Measurements from ENCODE around the gene NNT. TPM values are rescaled to one million over a fixed set of nuclear protein-coding genes. Genes with fewer than 3 reads are reported as not detected.
"Not testable (repeated sequence)": the region's sequence is repeated elsewhere in the genome, so short reads cannot be mapped to it uniquely, and the experiment has no call there.

The NNT gene
- total and polyA plus RNA-seq, 10 donors: 9.7 to 70.9 (median 52.9) TPM

DNA sequence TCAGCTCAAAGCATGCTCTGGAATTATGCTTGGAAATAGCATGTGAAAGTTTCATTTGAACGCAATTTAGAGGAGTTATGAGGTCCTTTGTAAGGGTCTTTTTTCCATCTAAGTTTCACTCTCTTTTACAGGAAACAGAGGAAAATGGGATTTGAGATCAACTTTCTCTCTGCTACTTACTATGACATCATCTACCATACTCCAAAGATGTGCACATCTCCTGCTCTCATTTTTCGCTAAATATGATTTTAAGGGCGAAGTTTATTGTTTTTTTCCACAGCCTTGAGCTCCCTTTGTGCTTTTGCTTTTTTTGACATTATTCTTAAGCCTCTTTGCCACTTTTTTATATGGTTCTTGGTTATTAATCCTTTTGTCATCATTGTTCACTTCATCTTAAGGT, 125.6 kb downstream of the NNT start:
- intact Hi-C loops (cut with DNase I; ENCODE audit: low total_unique reads): no loop called here
- DNase-seq: no peak

DNA sequence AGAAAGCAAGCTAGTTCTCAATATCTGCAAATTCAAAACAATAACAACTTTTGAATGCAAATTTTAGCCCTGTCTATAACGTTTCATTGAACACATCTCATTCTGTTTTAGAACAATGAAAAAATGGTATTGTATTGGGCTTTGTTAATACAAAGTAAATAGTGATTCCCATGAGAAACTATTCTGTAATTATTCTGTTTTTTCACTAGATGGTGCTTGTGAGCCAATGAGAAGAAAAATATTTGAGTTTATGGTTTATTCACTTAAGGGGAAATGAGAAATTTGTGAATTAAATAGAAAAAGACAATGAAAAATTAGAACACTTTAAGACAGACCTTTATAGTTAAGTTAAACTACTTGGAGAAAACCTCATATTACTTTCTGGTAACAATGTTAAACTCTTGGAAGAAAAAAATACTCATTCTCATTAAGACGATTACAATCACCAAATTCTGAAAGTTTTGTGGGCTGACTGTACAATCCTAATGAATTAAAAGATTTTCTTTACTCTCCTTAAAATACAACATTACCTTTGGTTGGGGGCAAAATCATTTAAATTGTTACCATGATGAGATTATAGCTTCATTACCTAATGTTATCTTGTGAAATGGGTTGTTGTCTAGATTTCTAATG, 127.0 kb downstream of the NNT start:
- TF ChIP-seq POLR2AphosphoS5 (IDR thresholded peaks at IDR 0.05) (no peak), POLR2A (IDR thresholded peaks at IDR 0.05) (no peak)
- TF ChIP-seq, protein P1, sequence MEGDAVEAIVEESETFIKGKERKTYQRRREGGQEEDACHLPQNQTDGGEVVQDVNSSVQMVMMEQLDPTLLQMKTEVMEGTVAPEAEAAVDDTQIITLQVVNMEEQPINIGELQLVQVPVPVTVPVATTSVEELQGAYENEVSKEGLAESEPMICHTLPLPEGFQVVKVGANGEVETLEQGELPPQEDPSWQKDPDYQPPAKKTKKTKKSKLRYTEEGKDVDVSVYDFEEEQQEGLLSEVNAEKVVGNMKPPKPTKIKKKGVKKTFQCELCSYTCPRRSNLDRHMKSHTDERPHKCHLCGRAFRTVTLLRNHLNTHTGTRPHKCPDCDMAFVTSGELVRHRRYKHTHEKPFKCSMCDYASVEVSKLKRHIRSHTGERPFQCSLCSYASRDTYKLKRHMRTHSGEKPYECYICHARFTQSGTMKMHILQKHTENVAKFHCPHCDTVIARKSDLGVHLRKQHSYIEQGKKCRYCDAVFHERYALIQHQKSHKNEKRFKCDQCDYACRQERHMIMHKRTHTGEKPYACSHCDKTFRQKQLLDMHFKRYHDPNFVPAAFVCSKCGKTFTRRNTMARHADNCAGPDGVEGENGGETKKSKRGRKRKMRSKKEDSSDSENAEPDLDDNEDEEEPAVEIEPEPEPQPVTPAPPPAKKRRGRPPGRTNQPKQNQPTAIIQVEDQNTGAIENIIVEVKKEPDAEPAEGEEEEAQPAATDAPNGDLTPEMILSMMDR (IDR thresholded peaks at IDR 0.05 in 8 of 11, conservative IDR thresholded peaks at IDR 0.05 in 3 of 11): peak in 6 of 11 experiments; percentile 26 to 53 (median 35)
- Histone ChIP-seq H3K4me3 (no peak overlapping the region), H3K27me3 (replicated peaks in 1 of 7) (no peaks in the 10 kb centered on the region), H3K4me1 (no peaks in the 10 kb centered on the region), H3K9me3 (no peaks in the 10 kb centered on the region), H3K27ac (no peak overlapping the region), H3K36me3 (no peaks in the 10 kb centered on the region)
- no peak for DNase-seq
- WGBS, 5 donors: 44 to 48% (median 45%) methylated on average over 2 of the region's 2 CpGs
- intact Hi-C loops (cut with DNase I; ENCODE audit: low total_unique reads): loop anchor here (5.0 kb wide), 2 partner anchors 602 to 1042 kb away; no protein-coding TSS in a partner anchor

More for the DNA sequence above, 125.6 kb downstream of the NNT start:
- Histone ChIP-seq H3K27me3 (replicated peaks in 1 of 7) (no peaks in the 10 kb centered on the region), H3K27ac (no peak overlapping the region), H3K4me3 (no peak overlapping the region), H3K36me3 (no peaks in the 10 kb centered on the region), H3K9me3 (peaks cover 0 to 4% (median 0%) of the 10 kb centered on the region in 8 donors), H3K4me1 (no peaks in the 10 kb centered on the region)
- WGBS, 5 donors: 70 to 82% (median 76%) methylated on average over 3 of the region's 3 CpGs
- TF ChIP-seq, protein P1 (IDR thresholded peaks at IDR 0.05 in 8 of 11, conservative IDR thresholded peaks at IDR 0.05 in 3 of 11): no peak
- no peak for TF ChIP-seq POLR2AphosphoS5 (IDR thresholded peaks at IDR 0.05)
- TF ChIP-seq POLR2A (IDR thresholded peaks at IDR 0.05): no peak

DNA sequence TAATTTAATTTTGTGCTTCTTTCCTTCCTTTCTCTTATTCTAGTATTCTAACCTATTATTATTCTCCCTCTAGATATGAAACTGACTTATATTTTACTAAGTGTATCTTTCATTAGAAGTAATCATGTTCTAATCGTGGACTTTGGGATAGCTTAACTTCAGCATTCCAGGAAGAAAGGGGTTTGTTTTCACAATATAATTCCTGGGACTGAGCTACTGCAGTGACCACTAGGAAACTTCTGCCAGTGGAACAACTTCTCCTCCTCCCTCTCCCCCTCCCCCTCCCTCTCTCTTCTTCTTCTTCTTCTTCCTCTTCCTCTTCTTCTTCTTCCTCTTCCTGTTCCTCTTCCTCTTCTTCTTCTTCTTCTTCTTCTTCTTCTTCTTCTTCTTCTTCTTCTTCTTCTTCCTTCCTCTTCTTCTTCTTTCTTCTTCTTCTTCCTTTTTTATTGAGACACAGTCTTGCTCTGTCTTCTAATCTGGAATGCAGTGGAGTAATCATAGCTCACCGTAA, 127.9 kb downstream of the NNT start:
- no peak for DNase-seq
- Histone ChIP-seq H3K36me3 (no peaks in the 10 kb centered on the region), H3K4me1 (no peaks in the 10 kb centered on the region), H3K4me3 (no peak overlapping the region), H3K27ac (no peak overlapping the region), H3K27me3 (replicated peaks in 1 of 7) (no peaks in the 10 kb centered on the region), H3K9me3 (no peaks in the 10 kb centered on the region)
- 72 to 92% (median 73%) methylated on average over 2 of the region's 2 CpGs for WGBS, 5 donors
- no peak for TF ChIP-seq POLR2AphosphoS5 (IDR thresholded peaks at IDR 0.05)
- TF ChIP-seq, protein P1 (IDR thresholded peaks at IDR 0.05 in 8 of 11, conservative IDR thresholded peaks at IDR 0.05 in 3 of 11): no peak
- no peak for TF ChIP-seq POLR2A (IDR thresholded peaks at IDR 0.05)
- intact Hi-C loops (cut with DNase I; ENCODE audit: low total_unique reads): loop anchor here (5.0 kb wide), 2 partner anchors 601 to 1041 kb away; no protein-coding TSS in a partner anchor

DNA sequence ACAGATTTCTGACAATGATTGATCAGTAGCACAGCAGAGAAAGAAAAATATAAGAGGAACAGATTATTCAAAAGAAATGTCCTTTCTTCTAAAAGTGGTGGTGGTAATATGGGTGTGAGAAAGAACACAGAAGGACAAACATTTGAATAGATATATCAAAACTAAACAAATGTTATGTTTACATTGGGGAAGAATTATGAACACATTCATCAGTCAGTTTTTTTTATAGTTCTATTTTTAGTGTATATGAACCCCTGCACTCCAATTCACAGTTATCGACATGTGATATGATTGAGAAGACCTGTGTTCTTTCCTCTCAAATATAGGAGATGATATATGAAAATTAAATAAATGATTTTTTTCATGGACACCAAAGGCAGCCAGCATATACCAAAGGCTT, 128.6 kb downstream of the NNT start:
- Histone ChIP-seq H3K36me3 (no peaks in the 10 kb centered on the region), H3K4me1 (no peaks in the 10 kb centered on the region), H3K9me3 (no peaks in the 10 kb centered on the region), H3K27ac (no peak overlapping the region), H3K27me3 (replicated peaks in 1 of 7) (no peaks in the 10 kb centered on the region), H3K4me3 (no peak overlapping the region)
- TF ChIP-seq POLR2AphosphoS5 (IDR thresholded peaks at IDR 0.05) (no peak), POLR2A (IDR thresholded peaks at IDR 0.05) (no peak)
- TF ChIP-seq, protein P1 (IDR thresholded peaks at IDR 0.05 in 8 of 11, conservative IDR thresholded peaks at IDR 0.05 in 3 of 11): no peak
- no peak for DNase-seq
- 92 to 100% (median 94%) methylated on average over 1 of the region's 1 CpG for WGBS, 5 donors
- intact Hi-C loops (cut with DNase I; ENCODE audit: low total_unique reads): loop anchor here (5.0 kb wide), 2 partner anchors 601 to 1041 kb away; no protein-coding TSS in a partner anchor

DNA sequence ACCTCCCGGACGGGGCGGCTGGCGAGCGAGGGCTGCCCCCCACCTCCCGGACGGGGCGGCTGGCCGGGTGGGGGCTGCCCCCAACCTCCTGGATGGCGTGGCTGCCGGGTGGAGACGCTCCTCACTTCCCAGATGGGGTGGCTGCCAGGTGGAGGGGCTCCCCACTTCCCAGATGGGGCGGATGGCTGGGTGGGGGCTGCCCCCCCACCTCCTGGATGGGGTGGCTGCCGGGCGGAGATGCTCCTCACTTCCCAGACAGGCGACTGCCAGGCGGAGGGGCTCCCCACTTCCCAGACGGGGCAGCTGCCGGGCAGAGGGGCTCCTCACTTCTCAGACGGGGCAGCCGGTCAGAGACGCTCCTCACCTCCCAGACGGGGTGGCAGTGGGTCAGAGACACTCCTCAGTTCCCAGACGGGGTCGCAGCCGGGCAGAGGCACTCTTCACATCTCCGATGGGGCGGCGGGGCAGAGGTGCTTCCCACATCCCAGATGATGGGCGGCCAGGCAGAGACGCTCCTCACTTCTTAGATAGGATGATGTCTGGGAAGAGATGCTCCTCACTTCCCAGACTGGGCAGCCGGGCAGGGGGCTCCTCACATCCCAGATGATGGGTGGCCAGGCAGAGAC, 143.1 kb downstream of the NNT start:
- H3K9me3 ChIP-seq: peaks cover 0 to 24% (median 4%) of the 10 kb centered on the region in 8 donors
- H3K4me1 ChIP-seq; H3K36me3 ChIP-seq; H3K27me3 ChIP-seq (replicated peaks in 1 of 7); H3K27ac ChIP-seq; intact Hi-C loops (cut with DNase I; ENCODE audit: low total_unique reads); H3K4me3 ChIP-seq: not testable (repeated sequence)
- 92 to 96% (median 94%) methylated on average over 14 to 32 of the region's 32 CpGs for WGBS, 5 donors
- peak; percentile 65 for DNase-seq

Data from spleen (tissue), 11 donors.